T-cell (primary cell): ENCODE results near the gene STX7. TPM values are rescaled to one million over a fixed set of nuclear protein-coding genes. Genes with fewer than 3 reads are reported as not detected.
A peak's percentile ranks its signal among the peaks of the same experiment; 100 is the strongest.

Source experiments
- ATAC-seq, 4 experiments: fragments of 200-7000 bp in 3 of 4; fragments of 150-1000 bp in 1 of 4; cut with Tn5 transposase; replicated peaks in 1 of 4; 1 replicate in 3 of 4; 2 replicates in 1 of 4; pipeline ENCODE4 v1.10.0; 2021; ENCODE audit warnings: moderate library complexity in 3 of 4, mild to moderate bottlenecking in 2 of 4, moderate number of reproducible peaks in 1 of 4
- CTCF ChIA-PET, 2 donors: fragments of 300-600 bp; sonication (Branson Sonifier 250); formaldehyde crosslinking; loops; one replicate each; lab custom pipeline; 2022; ENCODE audit warnings: antibody characterized with exemption in 2 of 2; lab: Charles Lee
- POLR2A ChIA-PET, 2 donors: fragments of 300-600 bp; sonication (Branson Sonifier 250); formaldehyde crosslinking; loops; one replicate each; lab custom pipeline; 2022; ENCODE audit warnings: antibody characterized with exemption in 2 of 2; lab: Charles Lee
- DNase-seq, 35 experiments: peaks; one replicate each; pipeline versions ENCODE4 v3.0.0 to v3.0.0-alpha.2; 2013 to 2023
- H3K27ac ChIP-seq: one replicate; pipeline ENCODE4 v1.5.1; 2013; ENCODE audit warnings: low read length
- H3K27me3 ChIP-seq, 2 experiments: replicated peaks in 1 of 2; 1 replicate in 1 of 2; 2 replicates in 1 of 2; pipeline versions ENCODE4 v1.6.1 to v1.7.0; 2013; ENCODE audit warnings: low read length in 1 of 2, mixed read lengths in 1 of 2; ENCODE audit not compliant: control insufficient read depth in 2 of 2, insufficient read depth in 2 of 2; ENCODE audit errors: extremely low read depth in 1 of 2
- H3K36me3 ChIP-seq, 2 donors: 1 replicate in 1 of 2; 2 replicates in 1 of 2; pipeline versions ENCODE4 v1.6.1 to v1.7.0; 2013; ENCODE audit warnings: low read length in 1 of 2; ENCODE audit not compliant: control insufficient read depth in 2 of 2, insufficient read depth in 1 of 2; ENCODE audit errors: extremely low read depth in 1 of 2
- H3K4me1 ChIP-seq, 2 experiments: 1 replicate in 1 of 2; 2 replicates in 1 of 2; pipeline versions ENCODE4 v1.6.1 to v1.7.0; 2013; ENCODE audit warnings: low read length in 2 of 2, mixed read lengths in 1 of 2; ENCODE audit not compliant: insufficient read depth in 2 of 2, control insufficient read depth in 1 of 2; ENCODE audit errors: extremely low read depth in 1 of 2
- H3K4me3 ChIP-seq, 2 donors: 1 replicate in 1 of 2; 2 replicates in 1 of 2; pipeline versions ENCODE4 v1.5.1 to v1.7.0; 2013; ENCODE audit warnings: mild to moderate bottlenecking in 2 of 2, low read length in 1 of 2, moderate library complexity in 1 of 2; ENCODE audit not compliant: control insufficient read depth in 1 of 2; ENCODE audit errors: extremely low read depth in 1 of 2
- H3K9me3 ChIP-seq: 2 replicates; pipeline ENCODE4 v1.7.0; 2013
- H3K27ac Mint-ChIP-seq, 2 donors: one replicate each; pipeline ENCODE4 v1.8.0; 2020 to 2021; ENCODE audit warnings: mild to moderate bottlenecking in 2 of 2, mixed read lengths in 2 of 2
- H3K27me3 Mint-ChIP-seq, 2 donors: one replicate each; pipeline ENCODE4 v1.8.0; 2021 to 2022; ENCODE audit warnings: mixed read lengths in 2 of 2
- H3K36me3 Mint-ChIP-seq: one replicate; pipeline ENCODE4 v1.8.0; 2021; ENCODE audit warnings: mixed read lengths
- H3K4me1 Mint-ChIP-seq, 3 donors: one replicate each; pipeline ENCODE4 v1.8.0; 2020 to 2022; ENCODE audit warnings: mixed read lengths in 3 of 3, mild to moderate bottlenecking in 1 of 3
- H3K4me3 Mint-ChIP-seq, 3 donors: one replicate each; pipeline ENCODE4 v1.8.0; 2020 to 2022; ENCODE audit warnings: mild to moderate bottlenecking in 3 of 3, mixed read lengths in 3 of 3, moderate library complexity in 3 of 3
- H3K9me3 Mint-ChIP-seq, 3 donors: one replicate each; pipeline ENCODE4 v1.8.0; 2020 to 2022; ENCODE audit warnings: mixed read lengths in 3 of 3
- WGBS: methylation state at CpG from one replicate; pipeline ENCODE4 v1.1.5; 2013; ENCODE audit warnings: missing lambda C conversion rate; ENCODE audit not compliant: insufficient coverage; 5-methylcytosine and 5-hydroxymethylcytosine counted together
- total RNA-seq, 35 experiments: library from RNA in 6 of 35; stranded (reverse) in 6 of 35; fragments of 120-200 nt in 1 of 35; gene quantifications; one replicate each; pipeline versions ENCODE4 v1.2.1 to v1.2.4 and lab custom pipeline; 2013 to 2026

Gene STX7
- total RNA-seq, 5 donors from 2014 or later (not counting 1 experiment from before 2014, with no cell fraction given) = 13.3 to 27.4 (median 20.9) TPM

- no peak overlapping the region for H3K4me3 ChIP-seq
- no peaks in the 10 kb centered on the region for H3K36me3 ChIP-seq
- no peak overlapping the region for H3K27ac Mint-ChIP-seq
- H3K4me1 Mint-ChIP-seq = peaks cover 14 to 27% (median 17%) of the 10 kb centered on the region in 3 donors
- H3K27ac ChIP-seq = no peak overlapping the region
- peaks cover 14% of the 10 kb centered on the region for H3K36me3 Mint-ChIP-seq
- DNase-seq = no peak
- H3K9me3 ChIP-seq = no peaks in the 10 kb centered on the region
- no peaks in the 10 kb centered on the region for H3K9me3 Mint-ChIP-seq
- no peak overlapping the region for H3K4me3 Mint-ChIP-seq
- ATAC-seq = no peak
- CTCF ChIA-PET = interaction anchor here (0.5 to 5.7 kb wide), 21 partner anchors 9 to 328 kb away, joined by 3 to 160 read pairs (median 4); partner anchors contain the start of gene STX7 (in 1 of the 2)
- POLR2A ChIA-PET = no interaction called here
- H3K27me3 ChIP-seq = no peaks in the 10 kb centered on the region
- H3K27me3 Mint-ChIP-seq = no peaks in the 10 kb centered on the region
- peaks cover 0 to under 1% of the 10 kb centered on the region in 2 experiments for H3K4me1 ChIP-seq
- no CpG with 5 or more reads among the region's 4 CpGs for WGBS
These were observed 28.3 kb downstream of the STX7 start for GRCh38 chr6:132484680-132485018.

GRCh38 chr6:132483779-132484679 lies 28.9 kb downstream of the STX7 start:
- H3K27ac Mint-ChIP-seq = no peak overlapping the region
- 27% methylated on average over 2 of the region's 9 CpGs for WGBS
- no peaks in the 10 kb centered on the region for H3K9me3 Mint-ChIP-seq
- ChIA-PET CTCF (interaction anchor here (0.5 to 5.7 kb wide), 23 partner anchors 9 to 329 kb away, joined by 3 to 160 read pairs (median 4); partner anchors contain the start of gene STX7 (in 1 of the 2)), POLR2A (interaction anchor here in 1 of 2 donors (0.6 kb wide), 1 partner anchor 125 kb away, joined by 5 read pairs; no protein-coding TSS in a partner anchor)
- H3K9me3 ChIP-seq = no peaks in the 10 kb centered on the region
- peaks cover 14% of the 10 kb centered on the region for H3K36me3 Mint-ChIP-seq
- no peaks in the 10 kb centered on the region for H3K4me1 ChIP-seq
- no peaks in the 10 kb centered on the region for H3K36me3 ChIP-seq
- no peak overlapping the region for H3K4me3 ChIP-seq
- no peak overlapping the region for H3K27ac ChIP-seq
- peak; percentile 50 to 70 (median 68) for ATAC-seq
- no peaks in the 10 kb centered on the region for H3K27me3 Mint-ChIP-seq
- H3K4me1 Mint-ChIP-seq = peaks cover 14 to 27% (median 18%) of the 10 kb centered on the region in 3 donors
- no peak overlapping the region for H3K4me3 Mint-ChIP-seq
- H3K27me3 ChIP-seq = no peaks in the 10 kb centered on the region
- peak in 26 of 35 experiments; percentile 6 to 80 (median 33) for DNase-seq

- H3K36me3 Mint-ChIP-seq = peaks cover 9% of the 10 kb centered on the region
These were observed 30.3 kb downstream of the STX7 start for GRCh38 chr6:132482581-132482980.

GRCh38 chr6:132481189-132481588 lies 31.7 kb downstream of the STX7 start:
- Histone ChIP-seq H3K4me3 (no peak overlapping the region), H3K27ac (no peak overlapping the region), H3K4me1 (no peaks in the 10 kb centered on the region), H3K36me3 (no peaks in the 10 kb centered on the region), H3K27me3 (no peaks in the 10 kb centered on the region), H3K9me3 (no peaks in the 10 kb centered on the region)
- H3K4me3 Mint-ChIP-seq = no peak overlapping the region
- ChIA-PET POLR2A (no interaction called here), CTCF (interaction anchor here (0.5 to 5.5 kb wide), 3 partner anchors 8 to 202 kb away, joined by 5 to 65 read pairs (median 39); no protein-coding TSS in a partner anchor)
- H3K27ac Mint-ChIP-seq = no peak overlapping the region
- H3K27me3 Mint-ChIP-seq = no peaks in the 10 kb centered on the region
- DNase-seq (no peak), ATAC-seq (no peak)
- peaks cover 4% of the 10 kb centered on the region for H3K36me3 Mint-ChIP-seq
- H3K4me1 Mint-ChIP-seq = peaks cover 7 to 18% (median 12%) of the 10 kb centered on the region in 3 donors
- H3K9me3 Mint-ChIP-seq = no peaks in the 10 kb centered on the region

More at GRCh38 chr6:132482581-132482980, 30.3 kb downstream of the STX7 start:
- Mint-ChIP-seq H3K4me3 (no peak overlapping the region), H3K9me3 (no peaks in the 10 kb centered on the region), H3K4me1 (peaks cover 7 to 20% (median 12%) of the 10 kb centered on the region in 3 donors), H3K27me3 (no peaks in the 10 kb centered on the region), H3K27ac (no peak overlapping the region)
- ChIA-PET CTCF (interaction anchor here (0.6 to 5.5 kb wide), 7 partner anchors 181 to 330 kb away, joined by 3 to 65 read pairs (median 3); no protein-coding TSS in a partner anchor), POLR2A (no interaction called here)
- 100% methylated on average over 1 of the region's 2 CpGs for WGBS
- Histone ChIP-seq H3K27ac (no peak overlapping the region), H3K27me3 (no peaks in the 10 kb centered on the region), H3K9me3 (no peaks in the 10 kb centered on the region), H3K36me3 (no peaks in the 10 kb centered on the region), H3K4me1 (no peaks in the 10 kb centered on the region), H3K4me3 (no peak overlapping the region)
- no peak for DNase-seq
- no peak for ATAC-seq

- H3K9me3 Mint-ChIP-seq = no peaks in the 10 kb centered on the region
- Histone ChIP-seq H3K27ac (no peak overlapping the region), H3K9me3 (no peaks in the 10 kb centered on the region), H3K4me1 (no peaks in the 10 kb centered on the region), H3K4me3 (no peak overlapping the region), H3K27me3 (no peaks in the 10 kb centered on the region), H3K36me3 (peaks cover 0 to 10% of the 10 kb centered on the region in 2 donors)
- ATAC-seq (no peak), DNase-seq (no peak)
- peaks cover 3 to 16% (median 8%) of the 10 kb centered on the region in 3 donors for H3K4me1 Mint-ChIP-seq
- H3K36me3 Mint-ChIP-seq = peaks cover 7% of the 10 kb centered on the region
- ChIA-PET CTCF (interaction anchor here in 1 of 2 donors (1.3 to 4.8 kb wide), 2 partner anchors 178 to 200 kb away, joined by 3 to 39 read pairs; no protein-coding TSS in a partner anchor), POLR2A (no interaction called here)
- no peak overlapping the region for H3K4me3 Mint-ChIP-seq
- no peaks in the 10 kb centered on the region for H3K27me3 Mint-ChIP-seq
- 100% methylated on average over 2 of the region's 2 CpGs for WGBS
- no peak overlapping the region for H3K27ac Mint-ChIP-seq
These were observed 33.8 kb downstream of the STX7 start for GRCh38 chr6:132479131-132479530.

- H3K36me3 ChIP-seq = peaks cover 0 to 10% of the 10 kb centered on the region in 2 donors
- CTCF ChIA-PET = interaction anchor here in 1 of 2 donors (1.3 to 4.8 kb wide), 2 partner anchors 178 to 199 kb away, joined by 3 to 39 read pairs; no protein-coding TSS in a partner anchor
- no peak overlapping the region for H3K4me3 ChIP-seq
- Mint-ChIP-seq H3K4me3 (no peak overlapping the region), H3K36me3 (peaks cover 7% of the 10 kb centered on the region), H3K27me3 (no peaks in the 10 kb centered on the region), H3K4me1 (peaks cover 0 to 13% (median 4%) of the 10 kb centered on the region in 3 donors), H3K9me3 (no peaks in the 10 kb centered on the region), H3K27ac (no peak overlapping the region)
- POLR2A ChIA-PET = no interaction called here
- DNase-seq (no peak), ATAC-seq (no peak)
- no peaks in the 10 kb centered on the region for H3K9me3 ChIP-seq
- no peaks in the 10 kb centered on the region for H3K27me3 ChIP-seq
- no peaks in the 10 kb centered on the region for H3K4me1 ChIP-seq
- 96% methylated on average over 5 of the region's 5 CpGs for WGBS
- H3K27ac ChIP-seq = no peak overlapping the region
These were observed 34.2 kb downstream of the STX7 start for GRCh38 chr6:132478674-132479073.
